Muscle layer of duodenum (tissue), 2 donors: ENCODE measurements around the gene ST8SIA4.

Source experiments
- H3K27ac ChIP-seq: one replicate; pipeline ENCODE4 v1.7.0; 2013; ENCODE audit warnings: mild to moderate bottlenecking, low read length
- H3K27me3 ChIP-seq: one replicate; pipeline ENCODE4 v1.7.0; 2013; ENCODE audit warnings: low read depth, mild to moderate bottlenecking, control low read depth, low read length
- H3K36me3 ChIP-seq, 2 donors: one replicate each; pipeline ENCODE4 v1.7.0; 2013; ENCODE audit warnings: low read length in 2 of 2, control low read depth in 1 of 2, mild to moderate bottlenecking in 1 of 2; ENCODE audit not compliant: insufficient read depth in 2 of 2, control insufficient read depth in 1 of 2
- H3K4me1 ChIP-seq, 2 donors: one replicate each; pipeline ENCODE4 v1.7.0; 2013; ENCODE audit warnings: low read length in 2 of 2, mild to moderate bottlenecking in 2 of 2, control low read depth in 1 of 2, moderate library complexity in 1 of 2; ENCODE audit not compliant: insufficient read depth in 2 of 2, control insufficient read depth in 1 of 2
- H3K4me3 ChIP-seq, 2 donors: one replicate each; pipeline ENCODE4 v1.7.0; 2013; ENCODE audit warnings: low read length in 2 of 2, low read depth in 1 of 2, mild to moderate bottlenecking in 1 of 2
- H3K9me3 ChIP-seq, 2 donors: one replicate each; pipeline ENCODE4 v1.7.0; 2013; ENCODE audit warnings: low read length in 2 of 2, control low read depth in 1 of 2, mild to moderate bottlenecking in 1 of 2; ENCODE audit not compliant: control insufficient read depth in 1 of 2
- donor health status: healthy.

ST8SIA4 gene

DNA sequence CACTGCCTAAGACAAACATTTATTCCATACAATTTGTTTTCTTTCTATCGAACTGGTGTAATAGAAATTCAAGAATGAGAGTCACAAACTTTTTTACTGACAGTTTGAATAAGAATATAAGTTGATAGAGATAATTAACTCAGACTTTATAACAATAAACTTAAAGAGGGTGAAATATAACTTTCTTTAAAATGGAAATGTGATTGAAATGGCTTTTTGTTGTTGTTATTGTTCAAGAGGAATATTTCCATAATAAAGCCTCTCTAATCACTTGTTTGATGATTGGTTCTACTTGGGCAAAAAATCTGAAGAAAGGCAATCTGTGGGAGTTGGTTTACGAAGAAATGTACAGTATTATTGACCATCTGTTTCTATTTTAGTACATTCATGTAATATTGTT, 79.3 kb downstream of the ST8SIA4 start:
- no peaks in the 10 kb centered on the region for H3K4me1 ChIP-seq
- H3K9me3 ChIP-seq = no peaks in the 10 kb centered on the region
- no peaks in the 10 kb centered on the region for H3K27me3 ChIP-seq
- no peaks in the 10 kb centered on the region for H3K36me3 ChIP-seq
- no peak overlapping the region for H3K4me3 ChIP-seq
- H3K27ac ChIP-seq = no peak overlapping the region

DNA sequence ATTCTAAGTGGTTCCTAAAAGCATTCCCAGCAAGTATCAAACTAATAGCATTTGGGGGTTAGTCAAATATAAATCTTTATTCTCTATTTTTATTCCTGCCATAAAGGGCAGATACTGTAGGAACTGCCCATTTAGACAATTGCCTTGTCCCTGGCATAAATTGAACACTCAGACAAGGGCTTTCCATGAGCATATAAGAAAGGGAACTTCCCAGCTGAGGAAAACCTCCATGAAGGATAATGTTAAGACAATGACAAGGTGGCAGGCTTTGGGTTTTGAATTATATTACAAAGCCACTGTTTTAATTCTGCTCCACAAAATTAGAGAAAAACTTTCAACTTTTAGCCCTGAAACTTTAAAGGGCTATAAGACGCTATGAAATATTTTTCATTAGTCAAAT, 81.3 kb downstream of the ST8SIA4 start:
- H3K27ac ChIP-seq = no peak overlapping the region
- H3K9me3 ChIP-seq = no peaks in the 10 kb centered on the region
- H3K4me1 ChIP-seq = no peaks in the 10 kb centered on the region
- H3K36me3 ChIP-seq = no peaks in the 10 kb centered on the region
- H3K4me3 ChIP-seq = no peak overlapping the region
- H3K27me3 ChIP-seq = no peaks in the 10 kb centered on the region

DNA sequence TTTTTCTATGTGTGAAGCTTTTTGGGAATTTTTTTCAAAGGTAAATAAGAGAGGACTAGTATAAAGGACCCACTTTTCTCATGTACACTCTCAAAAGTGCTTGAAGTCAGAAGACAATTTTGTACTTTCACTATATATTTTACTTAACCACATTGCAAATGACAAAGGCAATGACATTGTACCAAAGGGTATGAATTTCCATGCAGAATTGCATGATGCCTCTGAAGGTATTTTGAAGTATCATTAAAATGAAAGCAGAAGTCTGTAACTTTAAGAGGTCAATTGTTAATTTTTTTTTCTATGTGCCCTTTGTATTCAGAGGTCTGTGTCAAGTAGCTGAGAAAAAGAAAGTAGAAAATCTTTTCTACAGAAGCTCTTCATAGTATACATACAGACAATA, 84.7 kb downstream of the ST8SIA4 start:
- H3K27ac ChIP-seq = no peak overlapping the region
- H3K4me1 ChIP-seq = no peaks in the 10 kb centered on the region
- no peak overlapping the region for H3K4me3 ChIP-seq
- no peaks in the 10 kb centered on the region for H3K9me3 ChIP-seq
- H3K27me3 ChIP-seq = no peaks in the 10 kb centered on the region
- no peaks in the 10 kb centered on the region for H3K36me3 ChIP-seq

DNA sequence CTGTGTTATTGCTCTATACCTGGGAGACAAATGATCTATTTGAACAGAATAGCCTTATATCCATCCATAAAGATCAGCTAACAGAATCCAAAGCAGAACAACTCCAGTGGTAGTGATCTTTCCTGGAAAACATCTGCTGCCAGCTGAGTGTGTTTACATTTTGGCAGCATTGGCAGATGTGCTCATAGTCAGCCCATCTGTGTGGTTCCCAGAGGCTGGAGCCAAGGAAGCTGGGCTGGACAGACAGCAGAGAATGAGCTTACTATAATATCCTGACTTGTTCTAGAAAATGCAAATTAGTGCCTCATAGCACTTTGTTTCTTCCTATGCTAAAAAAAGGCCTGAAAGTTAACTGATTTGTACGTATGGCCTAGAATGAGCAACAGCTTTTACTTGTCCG, 99.7 kb downstream of the ST8SIA4 start:
- Histone ChIP-seq H3K27ac (no peak overlapping the region), H3K4me3 (no peak overlapping the region)

DNA sequence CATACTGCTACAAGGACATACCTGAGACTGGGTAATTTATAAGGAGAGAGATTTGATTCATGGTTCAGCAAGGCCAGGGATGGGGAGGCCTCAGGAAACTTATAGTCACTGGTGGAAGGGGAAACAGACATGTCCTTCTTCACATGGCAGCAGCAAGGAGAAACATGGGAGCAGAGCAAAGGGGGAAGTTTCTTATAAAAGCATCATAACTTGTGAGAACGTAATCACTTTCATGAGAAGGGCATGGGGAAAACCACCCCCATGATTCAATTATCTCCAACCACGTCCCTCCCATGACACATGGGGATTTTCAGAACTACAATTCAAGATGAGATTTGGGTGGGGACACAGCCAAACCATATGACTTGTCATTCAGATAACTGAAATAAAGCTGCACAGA, 100.9 kb downstream of the ST8SIA4 start:
- H3K4me1 ChIP-seq = no peaks in the 10 kb centered on the region
- no peaks in the 10 kb centered on the region for H3K9me3 ChIP-seq
- no peak overlapping the region for H3K4me3 ChIP-seq

More for the DNA sequence above, 99.7 kb downstream of the ST8SIA4 start:
- no peaks in the 10 kb centered on the region for H3K9me3 ChIP-seq
- no peaks in the 10 kb centered on the region for H3K36me3 ChIP-seq
- H3K27me3 ChIP-seq = no peaks in the 10 kb centered on the region
- no peaks in the 10 kb centered on the region for H3K4me1 ChIP-seq

DNA sequence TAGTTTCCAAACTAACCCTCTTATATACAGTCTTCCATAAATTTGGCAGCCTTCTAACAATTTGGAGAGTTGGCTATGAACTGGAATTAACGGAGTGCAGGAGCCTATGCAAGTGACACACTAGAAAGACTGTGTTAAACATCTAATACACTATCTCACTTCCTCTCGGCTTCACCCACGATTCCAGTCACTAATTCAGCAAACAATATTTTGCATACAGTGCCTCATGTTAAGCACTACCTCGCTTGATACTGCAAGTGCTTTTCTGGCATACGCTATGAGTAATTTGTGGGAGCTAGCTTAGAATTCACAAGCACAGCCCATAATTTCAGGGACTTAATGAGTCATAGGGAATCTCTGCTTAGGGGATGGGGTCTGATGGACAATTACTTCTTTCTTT, 102.5 kb downstream of the ST8SIA4 start:
- Histone ChIP-seq H3K27me3 (no peaks in the 10 kb centered on the region), H3K9me3 (no peaks in the 10 kb centered on the region), H3K27ac (no peak overlapping the region), H3K36me3 (no peaks in the 10 kb centered on the region), H3K4me3 (no peak overlapping the region), H3K4me1 (no peaks in the 10 kb centered on the region)

More for the DNA sequence above, 100.9 kb downstream of the ST8SIA4 start:
- Histone ChIP-seq H3K27me3 (no peaks in the 10 kb centered on the region), H3K27ac (no peak overlapping the region), H3K36me3 (no peaks in the 10 kb centered on the region)

DNA sequence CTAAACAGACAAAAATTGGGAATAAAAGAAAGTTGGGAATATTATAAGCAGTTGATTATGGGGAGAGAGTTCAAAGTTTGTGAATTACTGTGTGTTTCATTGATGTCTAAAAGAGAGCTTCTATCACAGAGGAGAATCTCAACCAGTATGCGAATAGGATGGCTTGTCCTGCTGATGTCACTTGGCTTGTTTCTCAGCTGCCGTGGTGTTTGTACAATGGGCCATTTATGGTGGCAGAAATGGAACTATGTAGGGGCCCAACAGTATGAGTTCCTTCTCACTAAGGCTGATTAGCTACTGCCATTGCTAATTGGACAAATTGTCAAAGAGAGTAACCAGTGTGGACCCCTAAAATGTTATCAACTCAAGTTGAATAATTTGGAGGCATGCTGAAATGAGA, 103.9 kb downstream of the ST8SIA4 start:
- H3K36me3 ChIP-seq = no peaks in the 10 kb centered on the region
- no peaks in the 10 kb centered on the region for H3K4me1 ChIP-seq
- H3K27ac ChIP-seq = no peak overlapping the region
- H3K27me3 ChIP-seq = no peaks in the 10 kb centered on the region
- H3K9me3 ChIP-seq = peaks cover 0 to 1% of the 10 kb centered on the region in 2 donors
- no peak overlapping the region for H3K4me3 ChIP-seq

DNA sequence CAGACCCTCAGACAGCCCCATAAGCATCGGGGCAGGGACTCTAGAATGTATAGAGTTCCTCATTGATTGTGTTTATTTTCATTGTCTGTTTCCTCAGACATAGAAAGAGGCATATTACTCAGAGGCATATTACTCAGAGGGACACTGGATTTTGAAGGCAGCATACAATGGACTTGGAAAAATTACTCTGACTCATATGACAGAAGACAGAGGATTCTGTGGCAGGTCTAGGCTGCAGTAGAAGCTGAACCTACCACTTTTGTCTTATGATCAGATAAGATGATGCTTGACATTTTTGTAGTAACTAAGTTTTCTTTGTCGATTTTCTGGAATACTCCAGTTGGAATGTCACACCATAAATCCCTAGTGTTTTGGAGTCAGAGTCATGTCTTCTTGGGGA, 105.2 kb downstream of the ST8SIA4 start:
- Histone ChIP-seq H3K27ac (no peak overlapping the region), H3K36me3 (no peaks in the 10 kb centered on the region)

DNA sequence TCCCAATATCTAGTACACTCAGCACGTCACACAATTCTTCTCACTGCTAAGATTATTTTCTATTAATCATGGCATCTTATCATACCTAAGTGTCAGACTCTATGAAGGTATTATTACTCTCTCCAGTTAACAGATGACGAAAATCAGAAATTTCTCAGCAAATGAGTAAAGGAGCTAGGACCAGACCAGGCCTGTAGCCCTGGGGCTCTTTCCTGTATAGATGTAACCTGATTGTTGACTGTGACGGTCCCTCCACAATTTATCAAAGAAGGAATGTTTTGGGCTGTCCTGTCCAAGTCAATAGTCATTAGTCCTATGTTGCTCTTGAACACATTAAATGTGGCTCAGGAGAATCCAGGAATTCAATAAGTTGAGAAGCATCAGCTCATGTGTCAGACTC, 106.2 kb downstream of the ST8SIA4 start:
- Histone ChIP-seq H3K4me3 (no peak overlapping the region), H3K27me3 (no peaks in the 10 kb centered on the region), H3K4me1 (no peaks in the 10 kb centered on the region), H3K27ac (no peak overlapping the region), H3K36me3 (no peaks in the 10 kb centered on the region), H3K9me3 (peaks cover 0 to 6% of the 10 kb centered on the region in 2 donors)

More for the DNA sequence above, 105.2 kb downstream of the ST8SIA4 start:
- Histone ChIP-seq H3K4me3 (no peak overlapping the region), H3K27me3 (no peaks in the 10 kb centered on the region), H3K4me1 (no peaks in the 10 kb centered on the region), H3K9me3 (peaks cover 0 to 6% of the 10 kb centered on the region in 2 donors)

DNA sequence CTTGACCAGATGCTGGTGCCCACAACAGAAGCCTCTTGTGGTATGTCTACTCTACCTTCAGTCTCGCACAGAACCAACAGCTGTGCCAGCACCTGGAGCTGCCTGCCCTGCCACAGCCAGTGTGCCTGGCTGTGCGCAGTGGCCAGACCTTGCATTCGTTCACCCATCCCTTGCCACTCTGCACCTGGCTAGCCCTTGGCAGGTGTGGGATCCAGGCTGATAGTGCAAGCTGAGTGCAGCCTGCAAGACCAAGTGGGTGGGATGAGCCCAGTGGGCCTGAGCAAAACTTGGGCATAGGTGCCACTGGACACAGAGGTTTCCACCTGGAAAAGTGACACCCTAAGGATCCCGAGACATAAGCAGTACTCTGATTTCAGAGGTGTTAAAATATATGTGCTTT, 108.2 kb downstream of the ST8SIA4 start:
- Histone ChIP-seq H3K36me3 (no peaks in the 10 kb centered on the region), H3K4me3 (no peak overlapping the region), H3K27me3 (no peaks in the 10 kb centered on the region), H3K9me3 (peaks cover 0 to 6% of the 10 kb centered on the region in 2 donors), H3K4me1 (no peaks in the 10 kb centered on the region), H3K27ac (no peak overlapping the region)

DNA sequence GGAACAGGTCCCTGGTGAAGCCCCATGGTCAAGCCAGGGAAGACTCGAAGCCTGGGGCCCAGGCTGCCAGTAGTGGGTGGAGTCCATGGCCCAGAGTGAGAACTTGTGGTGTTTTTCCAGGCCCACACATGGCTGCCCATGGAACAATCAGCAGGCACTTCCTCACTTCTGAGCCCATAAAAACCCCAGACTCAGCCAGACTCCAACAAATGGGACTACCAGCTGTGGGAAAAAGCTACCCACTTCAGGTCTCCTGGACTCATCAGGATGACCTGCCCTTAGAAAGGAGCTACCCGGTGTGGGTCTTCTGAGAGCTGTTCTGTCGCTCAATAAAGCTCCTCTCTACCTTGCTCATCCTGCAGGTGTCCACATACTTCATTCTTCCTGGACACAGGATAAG, 108.9 kb downstream of the ST8SIA4 start:
- peaks cover 0 to 6% of the 10 kb centered on the region in 2 donors for H3K9me3 ChIP-seq
- no peak overlapping the region for H3K4me3 ChIP-seq
- H3K27me3 ChIP-seq = no peaks in the 10 kb centered on the region
- H3K4me1 ChIP-seq = no peaks in the 10 kb centered on the region
- no peaks in the 10 kb centered on the region for H3K36me3 ChIP-seq
- H3K27ac ChIP-seq = no peak overlapping the region

DNA sequence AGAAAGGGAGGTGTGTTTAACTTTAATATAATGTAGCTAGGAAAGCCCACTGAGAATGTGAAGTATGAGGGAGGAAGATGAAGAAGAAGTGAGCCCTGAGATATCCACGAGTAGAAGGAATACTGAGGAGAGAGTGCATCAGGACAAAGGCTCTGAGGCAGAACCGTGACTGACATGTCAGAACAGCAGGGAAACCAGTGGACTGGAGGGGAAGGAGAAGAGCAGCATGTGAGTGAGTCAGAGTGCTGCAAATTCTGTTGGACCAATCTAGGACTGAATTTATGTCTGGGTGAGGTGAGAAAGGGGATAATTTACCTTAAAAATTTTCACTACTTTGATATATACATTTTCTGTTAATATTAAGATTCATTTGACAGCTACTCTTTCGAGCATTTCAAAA, 110.3 kb downstream of the ST8SIA4 start:
- Histone ChIP-seq H3K9me3 (peaks cover 0 to 6% of the 10 kb centered on the region in 2 donors), H3K27ac (no peak overlapping the region), H3K4me3 (no peak overlapping the region), H3K36me3 (no peaks in the 10 kb centered on the region), H3K27me3 (no peaks in the 10 kb centered on the region), H3K4me1 (no peaks in the 10 kb centered on the region)
